ENCODE data around the gene AFF1.
"Not testable (repeated sequence)": the region's sequence is repeated elsewhere in the genome, so short reads cannot be mapped to it uniquely, and the experiment has no call there.

The AFF1 gene

GRCh38 chr4:86980230-86980629, 45.4 kb downstream of the AFF1 start:
- DNase-seq (ENCODE audit: low read depth in 2 of 2) = no peak

GRCh38 chr4:86981789-86982188, 47.0 kb downstream of the AFF1 start:
- no peak for DNase-seq (ENCODE audit: low read depth in 2 of 2)

GRCh38 chr4:86985852-86986251, 51.0 kb downstream of the AFF1 start:
- not testable (repeated sequence) for DNase-seq (ENCODE audit: low read depth in 2 of 2)

- not testable (repeated sequence) for DNase-seq (ENCODE audit: low read depth in 2 of 2)
Measured at GRCh38 chr4:86989658-86990057, 54.8 kb downstream of the AFF1 start.

- no peak for DNase-seq (ENCODE audit: low read depth in 2 of 2)
Measured at GRCh38 chr4:86990510-86990909, 55.7 kb downstream of the AFF1 start.

GRCh38 chr4:86991994-86992393, 57.2 kb downstream of the AFF1 start:
- no peak for DNase-seq (ENCODE audit: low read depth in 2 of 2)

- no peak for DNase-seq (ENCODE audit: low read depth in 2 of 2)
Measured at GRCh38 chr4:86993909-86994681, 59.3 kb downstream of the AFF1 start.

- DNase-seq (ENCODE audit: low read depth in 2 of 2) = no peak
Measured at GRCh38 chr4:86994686-86995085, 59.9 kb downstream of the AFF1 start.

GRCh38 chr4:86996510-86996909, 61.7 kb downstream of the AFF1 start:
- not testable (repeated sequence) for DNase-seq (ENCODE audit: low read depth in 2 of 2)

- DNase-seq (ENCODE audit: low read depth in 2 of 2) = no peak
Measured at GRCh38 chr4:86999136-86999643, 64.4 kb downstream of the AFF1 start.

- DNase-seq (ENCODE audit: low read depth in 2 of 2) = no peak
Measured at GRCh38 chr4:87002682-87003043, 67.9 kb downstream of the AFF1 start.

GRCh38 chr4:87003266-87003665, 68.5 kb downstream of the AFF1 start:
- no peak for DNase-seq (ENCODE audit: low read depth in 2 of 2)

- no peak for DNase-seq (ENCODE audit: low read depth in 2 of 2)
Measured at GRCh38 chr4:87005369-87005689, 70.5 kb downstream of the AFF1 start.

- DNase-seq (ENCODE audit: low read depth in 2 of 2) = no peak
Measured at GRCh38 chr4:87005690-87006425, 71.0 kb downstream of the AFF1 start.

GRCh38 chr4:87006426-87006675, 71.5 kb downstream of the AFF1 start:
- DNase-seq (ENCODE audit: low read depth in 2 of 2) = no peak

GRCh38 chr4:87006676-87007527, 72.1 kb downstream of the AFF1 start:
- DNase-seq (ENCODE audit: low read depth in 2 of 2) = peak; percentile 76 to 86

GRCh38 chr4:87007528-87008446, 73.0 kb downstream of the AFF1 start:
- DNase-seq (ENCODE audit: low read depth in 2 of 2) = peak in 1 of 2 donors; percentile 15

GRCh38 chr4:87009095-87009648, 74.4 kb downstream of the AFF1 start:
- DNase-seq (ENCODE audit: low read depth in 2 of 2) = no peak

GRCh38 chr4:87010192-87010591, 75.4 kb downstream of the AFF1 start:
- DNase-seq (ENCODE audit: low read depth in 2 of 2) = no peak

- DNase-seq (ENCODE audit: low read depth in 2 of 2) = no peak
Measured at GRCh38 chr4:87011340-87012034, 76.7 kb downstream of the AFF1 start.
